Kidney epithelial cell (primary cell): ENCODE measurements around the gene GPR150. TPM values are rescaled to one million over a fixed set of nuclear protein-coding genes. Genes with fewer than 3 reads are reported as not detected.

Experiments used
- DNase-seq: peaks from one replicate; pipeline ENCODE4 v3.0.0-alpha.2; 2010; ENCODE audit warnings: low read depth
- H3K27me3 ChIP-seq: 2 replicates; pipeline ENCODE4 v1.6.0; 2011; ENCODE audit warnings: low read length; ENCODE audit not compliant: control insufficient read depth, insufficient read depth
- H3K36me3 ChIP-seq: 2 replicates; pipeline ENCODE4 v1.5.1; 2011; ENCODE audit warnings: low read length; ENCODE audit not compliant: control insufficient read depth, insufficient read depth
- H3K4me3 ChIP-seq: 2 replicates; pipeline ENCODE4 v1.5.1; 2011; ENCODE audit warnings: low read depth, mild to moderate bottlenecking, control low read depth, low read length
- CTCF ChIP-seq: IDR thresholded peaks from 2 replicates; pipeline ENCODE4 v1.5.1; 2011; ENCODE audit warnings: mild to moderate bottlenecking, moderate library complexity, low read length, control low read depth, inconsistent platforms; ENCODE audit not compliant: insufficient read depth, poor library complexity, severe bottlenecking
- total RNA-seq: library from RNA; depleted of rRNA; stranded (reverse); fragments of >200 nt; gene quantifications from 2 replicates; pipeline ENCODE4 v1.2.3, GENCODE V29; 2015

GPR150 gene
- total RNA-seq, 1 donor from 2014 or later, result 0.25 TPM

- H3K36me3 ChIP-seq, result no peaks in the 10 kb centered on the region
- H3K4me3 ChIP-seq, result no peak overlapping the region
- TF ChIP-seq CTCF, result no peak
- no peaks in the 10 kb centered on the region for H3K27me3 ChIP-seq
- no peak for DNase-seq
Observed at GRCh38 chr5:95610546-95610945, 9.3 kb upstream of the GPR150 start.

- no peak for TF ChIP-seq CTCF
- Histone ChIP-seq H3K4me3 (no peak overlapping the region), H3K27me3 (no peaks in the 10 kb centered on the region), H3K36me3 (no peaks in the 10 kb centered on the region)
- no peak for DNase-seq
Observed at GRCh38 chr5:95611396-95611795, 8.5 kb upstream of the GPR150 start.

- H3K36me3 ChIP-seq, result no peaks in the 10 kb centered on the region
- no peak for TF ChIP-seq CTCF
- no peak overlapping the region for H3K4me3 ChIP-seq
- no peaks in the 10 kb centered on the region for H3K27me3 ChIP-seq
- DNase-seq, result no peak
Observed at GRCh38 chr5:95613514-95613913, 6.4 kb upstream of the GPR150 start.

GRCh38 chr5:95615164-95615467 is 4.8 kb upstream of the GPR150 start:
- Histone ChIP-seq H3K4me3 (no peak overlapping the region), H3K27me3 (peaks cover 6% of the 10 kb centered on the region), H3K36me3 (no peaks in the 10 kb centered on the region)
- DNase-seq, result no peak
- no peak for TF ChIP-seq CTCF

GRCh38 chr5:95617057-95617456 is 2.8 kb upstream of the GPR150 start:
- peaks cover 17% of the 10 kb centered on the region for H3K27me3 ChIP-seq
- no peak for DNase-seq
- H3K36me3 ChIP-seq, result no peaks in the 10 kb centered on the region
- no peak for TF ChIP-seq CTCF
- no peak overlapping the region for H3K4me3 ChIP-seq

GRCh38 chr5:95619096-95619495 is 791 bp upstream of the GPR150 start:
- Histone ChIP-seq H3K4me3 (no peak overlapping the region), H3K27me3 (peaks cover 17% of the 10 kb centered on the region), H3K36me3 (no peaks in the 10 kb centered on the region)
- DNase-seq, result no peak
- TF ChIP-seq CTCF, result no peak
